ENCODE results near the gene AGBL5.
A peak's percentile ranks its signal among the peaks of the same experiment; 100 is the strongest.

AGBL5 gene

DNA sequence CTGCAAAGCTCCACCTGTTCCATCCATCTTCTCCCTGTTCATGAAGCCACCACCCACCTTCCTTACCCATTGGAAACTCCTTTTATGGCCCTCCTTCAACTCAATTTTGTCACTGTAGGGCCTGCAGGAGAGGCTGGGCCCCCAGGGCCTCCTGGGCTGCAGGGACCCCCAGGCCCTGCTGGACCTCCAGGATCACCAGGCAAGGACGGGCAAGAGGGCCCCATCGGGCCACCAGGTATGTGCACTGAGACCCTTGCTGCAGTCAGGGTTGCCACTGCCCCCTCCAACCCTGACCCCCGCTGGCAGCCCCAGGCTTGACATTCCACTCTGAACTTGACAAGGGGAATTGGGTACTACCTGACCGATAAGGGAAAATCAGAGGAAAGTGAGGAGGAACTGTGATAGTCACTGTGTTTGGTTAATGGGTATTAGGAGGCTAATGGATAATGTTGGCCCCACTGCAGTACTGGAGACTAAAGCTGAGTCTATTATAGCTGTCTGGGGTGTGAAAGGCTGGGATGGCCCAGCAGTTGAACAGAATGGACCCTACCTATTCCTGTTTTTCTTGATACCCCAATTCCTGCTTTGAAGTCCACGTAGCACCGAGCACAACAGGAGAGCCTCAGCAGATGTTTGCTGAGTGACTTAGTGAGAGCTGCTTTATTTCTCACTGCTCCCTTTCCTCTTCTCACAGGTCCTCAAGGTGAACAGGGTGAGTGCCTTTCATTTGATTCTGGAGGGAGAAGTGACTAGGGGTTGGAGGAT lies 33.0 kb downstream of the AGBL5 start:
- DNase-seq = no peak
- in situ Hi-C loops (cut with MboI; ENCODE audit: low pct_unique_long_range_greater_than_20kb, low sequenced_read_pairs) = no loop called here

- in situ Hi-C loops (cut with MboI; ENCODE audit: low pct_unique_long_range_greater_than_20kb, low sequenced_read_pairs) = no loop called here
- DNase-seq = no peak
Measured at GRCh38 chr2:27085062-27085672, 33.7 kb downstream of the AGBL5 start.

GRCh38 chr2:27085673-27086089 lies 34.2 kb downstream of the AGBL5 start:
- in situ Hi-C loops (cut with MboI; ENCODE audit: low pct_unique_long_range_greater_than_20kb, low sequenced_read_pairs) = no loop called here
- no peak for DNase-seq

DNA sequence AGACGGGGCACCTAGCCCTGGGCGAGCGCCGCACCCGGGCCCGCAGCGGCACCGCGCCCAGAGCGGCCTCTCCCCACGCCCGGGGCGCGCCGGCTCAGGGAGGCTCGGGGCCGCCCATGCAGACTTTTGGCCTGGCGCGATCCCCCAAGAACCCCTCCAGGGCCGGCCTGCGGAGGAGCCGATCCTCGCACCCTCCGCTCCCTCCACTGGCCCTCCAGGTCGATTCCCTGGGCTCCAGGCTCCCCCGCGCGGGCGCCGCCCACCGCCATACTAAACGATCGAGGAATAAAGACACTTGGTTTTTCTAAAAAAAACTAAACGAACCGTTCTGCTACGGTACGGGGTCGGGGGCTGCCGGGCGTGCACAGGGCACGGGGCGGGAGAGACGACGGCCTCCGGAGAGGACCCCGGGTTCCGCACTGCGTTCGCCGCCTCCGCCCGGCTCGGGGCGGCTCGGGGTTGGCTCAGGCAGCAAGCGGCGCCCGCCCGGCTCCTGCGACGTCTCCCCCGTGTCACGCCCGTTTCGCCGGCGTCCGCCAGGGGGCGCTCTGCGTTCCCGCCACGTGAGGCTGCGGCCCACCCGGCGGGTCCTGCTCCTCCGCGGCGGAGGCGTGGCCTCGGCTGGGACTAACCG lies 34.7 kb downstream of the AGBL5 start:
- in situ Hi-C loops (cut with MboI; ENCODE audit: low pct_unique_long_range_greater_than_20kb, low sequenced_read_pairs) = no loop called here
- peak; percentile 95 for DNase-seq

- no peak for DNase-seq
- in situ Hi-C loops (cut with MboI; ENCODE audit: low pct_unique_long_range_greater_than_20kb, low sequenced_read_pairs) = no loop called here
Measured at GRCh38 chr2:27086724-27087593, 35.5 kb downstream of the AGBL5 start, which contains the start of gene KHK. Gene KHK (plus strand): TSS chr2:27086772. CDS start chr2:27087260, 488 bp downstream.

GRCh38 chr2:27087823-27088410 lies 36.4 kb downstream of the AGBL5 start:
- DNase-seq = no peak
- in situ Hi-C loops (cut with MboI; ENCODE audit: low pct_unique_long_range_greater_than_20kb, low sequenced_read_pairs) = no loop called here

DNA sequence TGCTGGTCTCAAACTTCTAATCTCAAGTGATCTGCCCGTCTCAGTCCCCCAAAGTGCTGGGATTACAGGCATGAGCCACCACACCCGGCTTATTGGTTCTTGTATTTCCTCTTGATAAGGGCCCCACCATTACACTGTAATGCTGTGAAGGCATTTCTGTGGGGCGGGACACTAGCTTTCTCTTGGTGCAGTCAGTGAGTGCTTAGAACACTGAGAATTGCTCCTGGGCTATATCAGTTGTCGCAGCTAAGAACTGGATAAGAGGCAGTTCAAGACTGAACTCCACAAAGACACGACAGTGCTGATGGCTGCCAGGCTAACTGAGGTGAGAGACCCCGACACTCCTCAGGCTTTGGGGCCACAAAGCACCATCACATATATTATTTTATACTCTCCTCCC lies 37.2 kb downstream of the AGBL5 start:
- DNase-seq = no peak
- in situ Hi-C loops (cut with MboI; ENCODE audit: low pct_unique_long_range_greater_than_20kb, low sequenced_read_pairs) = no loop called here

- in situ Hi-C loops (cut with MboI; ENCODE audit: low pct_unique_long_range_greater_than_20kb, low sequenced_read_pairs) = no loop called here
- no peak for DNase-seq
Measured at GRCh38 chr2:27089111-27089954, 37.9 kb downstream of the AGBL5 start.

- DNase-seq = no peak
- in situ Hi-C loops (cut with MboI; ENCODE audit: low pct_unique_long_range_greater_than_20kb, low sequenced_read_pairs) = no loop called here
Measured at GRCh38 chr2:27091746-27092695, 40.6 kb downstream of the AGBL5 start.

GRCh38 chr2:27092696-27093429 lies 41.4 kb downstream of the AGBL5 start:
- in situ Hi-C loops (cut with MboI; ENCODE audit: low pct_unique_long_range_greater_than_20kb, low sequenced_read_pairs) = no loop called here
- DNase-seq = no peak

DNA sequence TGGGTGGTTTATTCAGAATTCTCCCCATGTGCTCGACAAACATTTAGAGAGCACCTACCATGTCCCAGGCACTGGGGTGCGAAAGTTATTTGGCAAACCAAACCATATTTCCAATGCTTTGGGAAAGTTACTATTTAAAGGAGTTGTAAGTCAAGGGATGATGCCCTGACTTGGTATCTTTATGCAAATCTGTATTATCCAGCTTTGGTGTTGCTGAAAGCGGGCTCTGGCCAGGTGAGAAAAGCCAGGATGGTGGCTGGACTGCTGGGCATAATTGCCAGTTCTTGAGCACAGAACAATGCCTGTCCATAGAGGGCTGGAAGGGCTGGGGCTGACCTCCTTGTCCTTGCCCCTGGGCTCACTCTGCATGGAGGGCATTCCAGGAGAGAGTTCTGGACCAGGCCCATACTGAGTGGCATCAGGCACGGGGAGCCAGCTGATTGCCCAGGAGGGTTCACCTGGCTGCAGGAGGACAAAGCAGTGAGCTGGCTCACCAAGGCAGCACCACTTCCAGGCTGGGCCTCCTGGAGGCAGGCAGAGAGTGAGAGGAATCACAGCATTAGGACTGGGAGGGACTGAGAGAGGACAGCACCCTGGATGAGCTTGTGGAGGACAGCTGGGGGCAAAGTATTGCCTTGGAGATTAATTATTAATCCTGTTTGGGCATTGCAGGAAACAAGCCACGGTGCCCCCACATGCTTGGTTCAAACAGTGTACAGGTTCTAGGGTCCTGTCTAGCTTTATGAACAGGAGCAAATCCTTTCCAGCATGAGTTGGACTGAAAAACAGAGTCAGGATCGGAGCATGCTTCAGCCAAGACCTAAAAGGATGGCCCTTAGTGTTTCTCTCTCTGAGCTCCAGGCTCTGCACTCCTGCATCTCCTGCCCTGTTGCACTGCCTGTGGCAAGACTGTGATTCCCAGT lies 42.2 kb downstream of the AGBL5 start:
- DNase-seq = no peak
- in situ Hi-C loops (cut with MboI; ENCODE audit: low pct_unique_long_range_greater_than_20kb, low sequenced_read_pairs) = no loop called here

- no peak for DNase-seq
- in situ Hi-C loops (cut with MboI; ENCODE audit: low pct_unique_long_range_greater_than_20kb, low sequenced_read_pairs) = no loop called here
Measured at GRCh38 chr2:27094353-27094984, 43.0 kb downstream of the AGBL5 start.

GRCh38 chr2:27095427-27095744 lies 43.9 kb downstream of the AGBL5 start:
- in situ Hi-C loops (cut with MboI; ENCODE audit: low pct_unique_long_range_greater_than_20kb, low sequenced_read_pairs) = no loop called here

GRCh38 chr2:27095745-27096651 lies 44.5 kb downstream of the AGBL5 start:
- in situ Hi-C loops (cut with MboI; ENCODE audit: low pct_unique_long_range_greater_than_20kb, low sequenced_read_pairs) = no loop called here
- DNase-seq = peak; percentile 50

More at GRCh38 chr2:27095427-27095744, 43.9 kb downstream of the AGBL5 start:
- DNase-seq = no peak
